CD4-positive, alpha-beta T cell treated with Interleukin-6 for 4 hours (primary cell): ENCODE results near the gene CAMTA1.
"Not testable (repeated sequence)": the region's sequence is repeated elsewhere in the genome, so short reads cannot be mapped to it uniquely, and the experiment has no call there.

Experiments
- DNase-seq: peaks from one replicate; pipeline ENCODE4 v3.0.0-alpha.2; 2020; ENCODE audit warnings: mixed read lengths

Gene CAMTA1

DNA sequence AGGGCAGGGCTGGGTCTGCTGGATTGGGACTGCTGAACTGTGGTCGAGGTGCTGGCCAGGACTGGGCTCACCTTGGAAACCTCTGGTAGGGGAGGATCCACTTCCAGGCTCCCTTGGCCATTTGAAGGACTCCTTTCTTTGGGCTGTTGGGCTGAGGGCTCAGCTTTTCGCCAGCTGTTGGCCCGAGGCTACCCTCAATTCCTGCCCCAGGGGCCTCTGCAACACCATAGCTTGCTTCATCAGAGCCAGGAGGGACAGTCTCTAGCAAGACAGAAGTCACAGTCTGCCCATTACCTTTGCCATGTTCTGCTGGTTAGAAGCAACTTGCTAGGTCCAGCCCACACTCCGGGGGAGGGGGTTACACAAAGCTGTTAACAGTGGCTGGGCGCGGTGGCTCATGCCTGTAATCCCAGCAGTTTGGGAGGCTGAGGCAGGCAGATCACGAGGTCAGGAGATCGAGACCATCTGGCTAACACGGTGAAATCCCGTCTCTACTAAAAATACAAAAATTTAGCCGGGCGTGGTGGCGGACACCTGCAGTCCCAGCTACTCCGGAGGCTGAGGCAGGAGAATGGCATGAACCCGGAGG is 25.0 kb downstream of the CAMTA1 start:
- DNase-seq, result not testable (repeated sequence)

GRCh38 chr1:6811583-6811982 is 26.3 kb downstream of the CAMTA1 start:
- DNase-seq, result no peak

DNA sequence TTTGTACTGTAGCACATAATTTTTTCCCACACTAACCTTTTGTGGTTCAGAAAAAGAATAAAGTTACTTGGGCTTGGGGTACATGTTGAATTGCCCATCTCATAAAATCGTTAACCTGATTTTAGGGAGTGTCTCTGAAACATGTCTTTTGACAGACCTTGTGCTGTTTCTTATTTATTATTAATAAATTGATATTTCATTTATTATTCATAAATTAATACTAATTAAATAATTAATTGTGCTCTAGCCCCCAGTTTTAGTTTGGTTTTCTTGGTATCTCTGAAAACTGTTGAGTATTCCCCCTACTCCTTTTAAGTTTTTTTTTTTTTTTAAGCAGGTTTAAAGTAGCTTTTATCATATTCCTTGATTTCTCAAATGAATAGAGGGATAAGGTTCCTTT is 27.9 kb downstream of the CAMTA1 start:
- no peak for DNase-seq

DNA sequence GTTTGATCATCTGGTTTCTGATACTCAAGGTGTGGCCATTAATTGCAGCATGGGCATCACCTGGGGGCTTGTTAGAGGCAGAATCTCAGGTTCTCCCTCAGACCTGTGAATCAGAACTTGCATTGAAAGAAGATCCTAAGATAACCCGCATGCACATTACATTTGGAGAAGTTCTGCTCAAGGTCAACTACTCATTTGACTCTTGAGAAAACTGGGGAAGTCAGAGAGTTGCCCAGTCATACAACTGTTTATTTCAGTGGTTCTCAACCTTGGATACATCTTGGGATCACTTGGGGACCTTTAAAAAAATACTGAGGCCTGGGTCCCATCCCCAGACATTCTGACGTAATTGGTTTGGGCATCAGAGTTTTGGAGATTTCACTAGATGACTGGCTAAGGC is 30.5 kb downstream of the CAMTA1 start:
- DNase-seq, result no peak

DNA sequence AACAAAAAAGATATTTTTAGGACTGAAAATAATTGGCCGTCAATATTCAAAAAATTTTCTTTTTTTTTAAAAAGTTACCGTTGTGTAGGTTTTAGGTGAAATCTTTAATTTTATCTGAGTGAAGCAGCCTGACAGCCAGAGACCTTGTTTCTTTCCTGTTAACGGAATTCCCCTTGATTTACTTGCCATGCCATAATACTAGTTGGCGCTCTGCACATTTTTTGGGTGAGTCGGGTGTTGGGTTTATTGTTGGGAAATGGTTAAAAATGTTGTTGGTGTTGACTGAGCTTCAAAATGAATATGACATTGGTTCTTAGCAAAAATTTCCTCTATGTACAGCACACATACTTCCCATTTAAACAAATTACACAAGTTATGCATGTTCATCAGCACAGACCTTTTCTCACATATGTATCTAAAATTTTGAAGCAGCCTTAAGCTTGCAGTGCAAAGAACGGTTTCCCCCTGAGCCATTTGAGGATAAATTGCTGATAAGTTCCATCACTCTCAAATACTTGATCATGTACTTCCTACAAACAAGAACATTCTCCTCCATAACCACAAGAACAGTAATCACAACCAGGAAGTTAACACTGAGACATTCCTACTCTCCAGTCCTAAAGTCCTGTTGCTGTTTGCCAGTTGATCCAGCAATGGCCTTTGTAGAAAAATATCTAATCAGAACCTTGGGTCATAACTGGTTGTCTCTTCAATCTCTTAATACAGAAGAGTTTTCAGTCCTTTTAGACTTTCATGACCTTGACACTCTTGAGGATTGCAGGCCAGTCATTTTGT is 34.2 kb downstream of the CAMTA1 start:
- DNase-seq, result no peak

DNA sequence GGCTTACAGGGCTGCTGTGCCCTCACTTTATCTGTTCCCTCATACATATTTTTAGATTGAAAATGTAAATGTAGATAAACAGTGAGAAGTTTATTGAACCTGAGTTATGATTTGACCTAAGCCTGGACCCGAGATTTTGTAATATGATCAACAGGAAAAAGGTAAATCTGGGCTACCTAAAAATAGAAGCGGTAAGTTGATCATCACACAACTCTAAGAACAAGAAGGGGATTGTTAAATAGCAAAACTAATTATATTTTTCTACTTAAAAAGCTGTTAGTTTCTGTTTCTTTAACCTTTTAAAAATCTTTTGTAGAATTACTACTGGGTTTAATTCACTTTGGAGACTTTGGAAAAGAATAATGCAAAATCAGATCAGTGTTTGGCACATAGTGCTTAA is 35.6 kb downstream of the CAMTA1 start:
- no peak for DNase-seq

GRCh38 chr1:6822530-6823359 is 37.5 kb downstream of the CAMTA1 start:
- DNase-seq, result no peak

- DNase-seq, result no peak
These were observed 38.5 kb downstream of the CAMTA1 start for GRCh38 chr1:6823793-6824192.

- no peak for DNase-seq
These were observed 39.6 kb downstream of the CAMTA1 start for GRCh38 chr1:6824665-6825368.

- DNase-seq, result no peak
These were observed 40.6 kb downstream of the CAMTA1 start for GRCh38 chr1:6825828-6826227.

- no peak for DNase-seq
These were observed 41.8 kb downstream of the CAMTA1 start for GRCh38 chr1:6827079-6827478.

- no peak for DNase-seq
These were observed 42.4 kb downstream of the CAMTA1 start for GRCh38 chr1:6827630-6828165.

DNA sequence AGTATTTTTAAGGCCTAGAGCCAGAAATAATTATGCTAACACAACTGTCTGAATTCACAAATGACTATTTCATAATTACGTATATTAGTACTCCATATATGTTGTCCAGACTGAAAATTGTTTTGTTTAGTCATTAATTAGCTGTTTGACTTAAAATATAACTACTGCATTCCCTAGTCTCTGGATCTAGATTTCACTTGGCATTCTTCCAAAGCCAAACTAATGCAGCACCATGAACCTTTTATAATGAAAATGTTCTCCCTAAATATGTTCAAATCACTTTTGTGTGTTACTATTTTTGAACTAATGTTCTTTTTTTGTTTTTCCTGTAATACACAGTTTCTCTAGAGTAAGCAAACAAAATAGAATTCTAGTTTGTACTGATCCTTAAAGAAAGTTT is 46.1 kb downstream of the CAMTA1 start:
- no peak for DNase-seq

DNA sequence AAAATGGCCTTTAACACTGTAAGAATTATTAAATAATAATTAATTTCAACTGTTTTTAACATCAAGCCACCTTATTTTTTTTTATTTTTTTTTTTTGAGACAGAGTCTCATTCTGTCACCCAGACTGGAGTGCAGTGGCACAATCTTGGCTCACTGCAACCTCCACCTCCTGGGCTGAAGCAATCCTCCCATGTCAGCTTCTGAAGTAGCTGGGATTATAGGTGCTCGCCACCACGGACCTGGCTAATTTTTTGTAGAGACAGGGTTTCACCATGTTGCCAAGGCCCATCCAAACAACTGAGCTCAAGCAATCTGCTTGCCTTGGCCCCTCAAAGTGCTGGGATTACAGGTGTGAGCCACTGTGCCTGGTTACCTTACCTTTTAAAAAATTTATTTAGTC is 46.8 kb downstream of the CAMTA1 start:
- not testable (repeated sequence) for DNase-seq

DNA sequence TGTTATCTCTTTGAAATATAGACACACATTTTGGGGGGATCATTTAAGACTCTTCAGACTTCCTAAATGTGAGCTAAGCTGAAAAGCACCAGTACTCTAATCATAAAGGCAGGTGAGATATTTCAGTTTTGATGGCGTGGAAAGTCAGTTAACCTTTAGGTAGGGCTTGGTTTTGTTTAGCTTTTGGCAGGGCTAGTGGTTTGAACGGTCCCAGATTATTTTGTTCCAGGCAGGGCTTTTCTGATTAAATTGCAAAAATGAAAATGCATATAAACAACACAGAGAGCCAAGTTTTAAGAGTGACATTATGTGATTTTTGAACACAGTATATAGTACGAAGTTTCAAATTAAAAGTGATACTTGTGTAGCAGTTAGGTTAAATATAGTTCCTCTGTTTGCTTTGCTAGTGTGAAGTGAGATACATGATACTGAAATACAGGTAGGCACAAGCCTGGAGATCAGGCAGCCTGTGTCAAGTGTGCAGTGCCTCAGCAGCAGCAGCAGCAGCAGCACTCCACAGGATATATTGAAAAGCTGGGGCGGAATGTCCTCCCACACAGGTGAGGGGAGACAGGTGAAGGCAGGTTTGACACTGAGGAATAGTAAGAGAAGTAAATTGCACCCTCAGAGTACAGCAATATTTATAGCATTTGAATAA is 47.4 kb downstream of the CAMTA1 start:
- no peak for DNase-seq

DNA sequence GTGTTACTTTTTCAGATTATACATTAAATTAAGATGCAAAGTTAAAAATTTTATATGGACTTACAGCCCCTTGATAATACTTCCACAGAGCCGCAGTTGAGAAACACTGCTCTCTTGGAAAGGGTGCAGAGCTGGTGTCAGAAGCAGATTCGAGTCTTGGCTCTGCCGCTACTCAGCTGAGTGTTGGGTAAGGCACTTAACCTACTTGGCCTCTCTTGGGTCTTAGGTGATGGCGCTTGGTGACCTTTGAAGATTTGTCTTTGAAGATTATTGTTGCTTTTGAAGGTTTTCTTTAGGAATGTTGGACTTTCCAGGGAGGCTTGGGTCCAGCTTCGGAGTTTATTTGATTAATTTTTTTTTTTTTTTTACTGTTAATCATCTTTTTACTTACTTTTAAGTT is 48.5 kb downstream of the CAMTA1 start:
- DNase-seq, result no peak

DNA sequence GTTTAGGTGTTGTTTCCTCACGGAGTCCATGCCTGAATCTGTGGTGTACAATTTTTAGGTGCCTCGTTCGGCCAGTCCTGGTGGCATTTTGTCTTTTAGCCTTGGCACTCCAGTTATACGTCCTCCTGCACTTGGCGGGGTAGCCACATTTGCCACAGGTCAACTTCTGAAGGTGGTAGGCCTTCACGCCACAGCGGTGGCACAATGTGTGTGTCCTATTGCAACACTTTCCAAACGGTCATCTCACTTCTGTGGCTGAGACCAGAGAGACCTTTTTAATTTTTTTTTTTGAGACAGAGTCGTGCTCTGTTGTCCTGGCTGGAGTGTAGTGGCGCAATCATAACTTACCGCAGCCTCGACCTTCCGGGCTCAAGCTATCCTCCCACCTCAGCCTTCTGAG is 49.1 kb downstream of the CAMTA1 start:
- no peak for DNase-seq

DNA sequence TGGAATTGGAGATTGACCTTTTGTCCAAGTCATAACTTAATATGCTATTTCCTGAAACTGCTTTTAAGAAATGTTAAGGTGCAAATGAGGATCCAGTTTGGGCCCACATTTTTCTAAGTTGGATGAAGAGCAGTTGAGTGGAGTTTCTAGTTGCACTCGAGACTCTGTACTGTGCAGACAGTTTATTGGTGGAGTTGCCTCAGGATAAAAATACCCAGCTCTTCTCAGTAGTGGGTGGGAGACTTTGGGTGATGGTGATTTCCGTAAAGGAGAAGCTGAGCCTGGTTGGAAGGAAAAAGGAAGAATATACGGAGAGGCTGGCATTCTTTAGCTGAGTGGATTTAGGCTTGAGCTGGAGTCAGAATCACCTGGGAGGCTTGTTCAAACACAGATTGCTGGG is 49.9 kb downstream of the CAMTA1 start:
- DNase-seq, result no peak

GRCh38 chr1:6842301-6842700 is 57.0 kb downstream of the CAMTA1 start:
- no peak for DNase-seq

GRCh38 chr1:6845786-6846185 is 60.5 kb downstream of the CAMTA1 start:
- not testable (repeated sequence) for DNase-seq

GRCh38 chr1:6848816-6849215 is 63.6 kb downstream of the CAMTA1 start:
- DNase-seq, result no peak

DNA sequence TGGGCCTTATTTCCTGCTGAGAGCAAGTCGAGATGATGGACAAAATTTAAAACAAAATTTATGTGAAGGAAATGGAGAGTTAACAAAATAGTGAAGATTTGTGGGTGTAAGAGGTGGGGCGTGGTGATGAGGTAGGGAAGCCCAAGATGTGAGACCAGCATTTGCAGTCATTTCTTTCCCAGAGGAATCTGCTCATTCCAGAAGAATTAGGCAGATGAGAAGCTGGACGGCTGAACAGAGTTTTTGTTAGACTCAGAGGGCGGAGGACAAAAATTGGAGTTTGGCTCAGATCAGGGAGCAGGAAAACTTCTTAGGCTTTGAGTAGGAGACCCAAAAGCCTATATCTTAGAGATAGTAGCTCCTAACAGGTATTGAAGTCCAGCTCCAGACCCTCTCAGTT is 65.3 kb downstream of the CAMTA1 start:
- no peak for DNase-seq
